GM23338 (cell line): ENCODE data around the gene ILK.

Experiments used
- CREB1 ChIP-seq: fragments of 250-450 bp; sonication (Bioruptor Pico); IDR thresholded peaks from 2 replicates; pipeline ENCODE4 v1.5.0; 2020; ENCODE audit warnings: low read depth, mild to moderate bottlenecking, moderate library complexity
- CTCF ChIP-seq, 2 experiments: fragments of 200-600 bp in 1 of 2; sonication (generic) in 1 of 2; conservative IDR thresholded peaks; 2 replicates each; pipeline versions ENCODE4 v1.5.1 to v1.6.1; 2016 to 2017; ENCODE audit warnings: antibody characterized with exemption in 2 of 2, low read depth in 2 of 2, mild to moderate bottlenecking in 2 of 2, moderate library complexity in 1 of 2
- ETS1 ChIP-seq: IDR thresholded peaks from 2 replicates; pipeline ENCODE4 v1.6.1; 2016; ENCODE audit warnings: antibody characterized with exemption
- EZH2 ChIP-seq: fragments of 200-600 bp; sonication (generic); IDR thresholded peaks from one replicate; pipeline ENCODE4 v1.8.0; 2017; ENCODE audit warnings: antibody characterized with exemption, mild to moderate bottlenecking, low read depth; ENCODE audit not compliant: unreplicated experiment
- EZH2phosphoT487 ChIP-seq: fragments of 200-600 bp; sonication (generic); IDR thresholded peaks from one replicate; pipeline ENCODE4 v1.8.1; 2018; ENCODE audit warnings: antibody characterized with exemption; ENCODE audit not compliant: unreplicated experiment
- JUNB ChIP-seq: IDR thresholded peaks from one replicate; pipeline ENCODE4 v1.6.1; 2016; ENCODE audit warnings: antibody characterized with exemption; ENCODE audit not compliant: unreplicated experiment
- NANOG ChIP-seq: IDR thresholded peaks from 2 replicates; pipeline ENCODE4 v1.6.1; 2016; ENCODE audit warnings: antibody characterized with exemption, borderline replicate concordance
- POLR2AphosphoS5 ChIP-seq: IDR thresholded peaks from 2 replicates; pipeline ENCODE4 v1.6.1; 2016; ENCODE audit warnings: antibody characterized with exemption, low read depth
- REST ChIP-seq: IDR thresholded peaks from one replicate; pipeline ENCODE4 v1.6.1; 2018; ENCODE audit warnings: antibody characterized with exemption; ENCODE audit not compliant: unreplicated experiment
- STAT1 ChIP-seq: IDR thresholded peaks from one replicate; pipeline ENCODE4 v1.6.1; 2016; ENCODE audit warnings: antibody characterized with exemption; ENCODE audit not compliant: unreplicated experiment
- ZNF114 ChIP-seq: fragments of 250-450 bp; sonication (Bioruptor Pico); IDR thresholded peaks from 2 replicates; pipeline ENCODE4 v1.5.0; 2020; ENCODE audit warnings: mild to moderate bottlenecking, moderate library complexity
- ZNF331 ChIP-seq: fragments of 250-450 bp; sonication (Bioruptor Pico); IDR thresholded peaks from 2 replicates; pipeline ENCODE4 v1.5.0; 2020; ENCODE audit warnings: low read depth, mild to moderate bottlenecking, moderate library complexity
- ZNF462 ChIP-seq: fragments of 250-450 bp; sonication (Bioruptor Pico); IDR thresholded peaks from 2 replicates; pipeline ENCODE4 v1.5.0; 2020; ENCODE audit warnings: mild to moderate bottlenecking, moderate library complexity

- TF ChIP-seq CTCF (conservative IDR thresholded peaks at IDR 0.05; ENCODE audit: low read depth in 2 of 2) (peak; percentile 27 to 69; a peak in 3 of 4 replicates), REST (no peak), POLR2AphosphoS5 (no peak), ZNF114 (CRISPR knock-in tag) (no peak), ZNF462 (CRISPR knock-in tag) (no peak), CREB1 (no peak), EZH2phosphoT487 (no peak), EZH2 (no peak), STAT1 (no peak), NANOG (no peak), ZNF331 (no peak), JUNB (no peak), ETS1 (no peak)
These were observed 26.0 kb downstream of the ILK start for GRCh38 chr11:6629573-6629891.
